Ascending aorta (tissue), 2 donors: ENCODE results near the gene SORCS2. TPM values are rescaled to one million over a fixed set of nuclear protein-coding genes. Genes with fewer than 3 reads are reported as not detected.

Experiments
- DNase-seq, 2 donors: peaks; one replicate each; pipeline ENCODE4 v3.0.0-alpha.2; 2019; ENCODE audit warnings: low spot score in 2 of 2
- H3K27ac ChIP-seq, 2 donors: fragments of 200-600 bp; sonication (generic); one replicate each; pipeline ENCODE4 v1.5.1; 2016 to 2017; ENCODE audit warnings: mild to moderate bottlenecking in 1 of 2
- H3K27me3 ChIP-seq: fragments of 200-600 bp; sonication (generic); one replicate; pipeline ENCODE4 v1.5.1; 2017
- H3K36me3 ChIP-seq, 2 donors: fragments of 200-600 bp; sonication (generic); one replicate each; pipeline ENCODE4 v1.5.1; 2016
- H3K4me1 ChIP-seq, 2 donors: fragments of 200-600 bp; sonication (generic); one replicate each; pipeline ENCODE4 v1.5.1; 2016 to 2017; ENCODE audit warnings: mild to moderate bottlenecking in 1 of 2
- H3K4me3 ChIP-seq, 2 donors: fragments of 200-600 bp; sonication (generic); one replicate each; pipeline ENCODE4 v1.5.1; 2016 to 2017; ENCODE audit warnings: mild to moderate bottlenecking in 1 of 2
- H3K9me3 ChIP-seq, 2 donors: fragments of 200-600 bp; sonication (generic); one replicate each; pipeline ENCODE4 v1.5.1; 2016
- intact Hi-C: fragments of 100-400 bp; cut with DNase I; formaldehyde crosslinking; loops from one replicate; pipeline ENCODE4 v1.15.1; 2023
- total RNA-seq: library from RNA; depleted of rRNA; stranded (reverse); fragments of >200 nt; gene quantifications from one replicate; pipeline ENCODE4 v1.1.0, GENCODE V29; 2016
- TF ChIP-seq, protein P1 (sequence below), 3 experiments: fragments of 200-600 bp in 2 of 3; fragments of 450-650 bp in 1 of 3; sonication (generic) in 2 of 3; IDR thresholded peaks; one replicate each; pipeline ENCODE4 v1.5.1; 2016 to 2019; ENCODE audit warnings: antibody characterized with exemption in 3 of 3, mild to moderate bottlenecking in 1 of 3, moderate library complexity in 1 of 3

The SORCS2 gene
- total RNA-seq, 1 donor from 2014 or later, result 0.32 TPM

DNA sequence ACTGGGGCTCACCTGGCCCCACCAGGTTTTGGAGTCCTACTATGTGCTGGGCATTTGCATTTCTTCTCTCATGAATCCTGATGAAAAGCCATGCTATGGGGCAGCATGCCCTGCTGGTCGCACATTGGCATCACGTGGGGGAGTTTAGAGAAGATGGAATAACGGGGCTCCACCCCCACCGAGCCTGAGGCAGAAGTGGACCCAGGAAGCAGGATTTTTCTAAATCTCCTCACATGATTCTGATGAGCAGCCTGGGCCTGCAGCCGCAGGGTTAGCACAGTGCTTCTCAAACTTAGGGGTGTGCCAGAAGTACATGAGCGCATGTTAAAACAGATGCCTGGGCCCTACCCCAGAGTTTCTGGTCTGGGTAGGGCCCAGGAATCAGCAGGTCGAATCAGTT is 4.6 kb upstream of the SORCS2 start:
- DNase-seq, result no peak
- intact Hi-C loops, result no loop called here
- Histone ChIP-seq H3K9me3 (no peaks in the 10 kb centered on the region), H3K4me1 (peaks cover 3 to 4% of the 10 kb centered on the region in 2 donors), H3K27ac (no peak overlapping the region), H3K27me3 (peaks cover 11% of the 10 kb centered on the region), H3K36me3 (no peaks in the 10 kb centered on the region), H3K4me3 (no peak overlapping the region)
- TF ChIP-seq, protein P1, sequence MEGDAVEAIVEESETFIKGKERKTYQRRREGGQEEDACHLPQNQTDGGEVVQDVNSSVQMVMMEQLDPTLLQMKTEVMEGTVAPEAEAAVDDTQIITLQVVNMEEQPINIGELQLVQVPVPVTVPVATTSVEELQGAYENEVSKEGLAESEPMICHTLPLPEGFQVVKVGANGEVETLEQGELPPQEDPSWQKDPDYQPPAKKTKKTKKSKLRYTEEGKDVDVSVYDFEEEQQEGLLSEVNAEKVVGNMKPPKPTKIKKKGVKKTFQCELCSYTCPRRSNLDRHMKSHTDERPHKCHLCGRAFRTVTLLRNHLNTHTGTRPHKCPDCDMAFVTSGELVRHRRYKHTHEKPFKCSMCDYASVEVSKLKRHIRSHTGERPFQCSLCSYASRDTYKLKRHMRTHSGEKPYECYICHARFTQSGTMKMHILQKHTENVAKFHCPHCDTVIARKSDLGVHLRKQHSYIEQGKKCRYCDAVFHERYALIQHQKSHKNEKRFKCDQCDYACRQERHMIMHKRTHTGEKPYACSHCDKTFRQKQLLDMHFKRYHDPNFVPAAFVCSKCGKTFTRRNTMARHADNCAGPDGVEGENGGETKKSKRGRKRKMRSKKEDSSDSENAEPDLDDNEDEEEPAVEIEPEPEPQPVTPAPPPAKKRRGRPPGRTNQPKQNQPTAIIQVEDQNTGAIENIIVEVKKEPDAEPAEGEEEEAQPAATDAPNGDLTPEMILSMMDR (IDR thresholded peaks at IDR 0.05), result no peak

DNA sequence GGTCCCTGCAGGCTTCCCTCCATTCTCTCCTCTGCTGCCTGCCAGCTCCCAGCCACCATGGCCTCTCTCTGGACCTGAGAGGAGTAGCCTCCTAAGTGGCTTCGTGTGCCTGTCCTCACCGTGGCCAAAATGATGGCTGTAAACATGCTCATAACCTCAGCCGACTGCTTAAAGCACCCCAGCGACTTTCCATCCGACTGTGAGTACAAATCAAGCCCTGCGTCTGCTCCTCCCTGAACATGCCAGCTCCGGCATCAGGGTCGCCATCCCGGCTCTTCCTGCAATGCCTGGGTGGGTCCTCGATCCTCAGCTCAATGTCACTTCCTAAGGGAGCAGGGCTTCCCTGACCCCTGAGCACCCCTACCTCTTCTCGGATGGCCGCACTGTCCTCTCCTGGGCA is 3.3 kb upstream of the SORCS2 start:
- Histone ChIP-seq H3K4me3 (no peak overlapping the region), H3K27me3 (peaks cover 24% of the 10 kb centered on the region)
- no peak for DNase-seq

DNA sequence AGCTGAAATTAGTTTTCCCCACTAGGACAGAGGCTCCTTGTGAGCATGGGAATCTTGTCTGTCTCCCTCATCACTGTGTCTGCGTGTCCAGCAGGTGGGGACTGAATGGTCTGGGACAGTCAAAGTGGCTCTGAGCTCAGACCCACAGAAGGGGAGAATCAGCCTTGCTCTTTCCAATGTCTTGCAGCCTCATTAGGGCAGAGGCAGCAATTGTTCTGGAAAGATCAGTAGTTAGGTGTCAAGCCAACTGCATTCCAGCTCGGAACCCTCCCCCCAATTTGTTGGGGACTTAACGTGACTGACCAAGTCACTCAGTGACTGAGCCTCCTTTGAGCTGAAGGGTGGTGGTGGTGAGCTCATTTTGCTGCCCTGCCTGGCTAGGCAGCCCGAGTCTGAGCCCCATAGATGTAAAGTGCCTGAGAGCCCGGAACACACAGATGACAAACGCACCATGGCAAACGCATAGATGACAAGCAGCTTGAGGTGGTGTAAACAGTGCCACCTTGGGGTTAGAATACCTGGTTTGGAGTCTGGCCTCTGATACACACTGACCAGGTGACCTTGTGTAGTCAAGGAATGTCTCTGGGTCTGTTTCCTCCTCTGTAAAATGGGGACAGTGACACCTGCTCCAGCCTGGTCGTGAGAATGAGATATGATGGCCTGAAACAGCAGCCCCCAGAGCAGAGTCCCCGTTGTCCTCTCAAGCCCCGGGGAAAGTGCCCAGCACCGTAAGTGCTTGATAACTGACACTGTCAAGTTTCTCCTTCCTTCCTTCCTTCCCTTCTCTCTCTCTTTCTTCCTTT is 2.7 kb upstream of the SORCS2 start:
- Histone ChIP-seq H3K27me3 (peaks cover 24% of the 10 kb centered on the region), H3K4me3 (no peak overlapping the region), H3K9me3 (no peaks in the 10 kb centered on the region), H3K27ac (no peak overlapping the region), H3K4me1 (peaks cover 6 to 12% of the 10 kb centered on the region in 2 donors), H3K36me3 (no peaks in the 10 kb centered on the region)
- TF ChIP-seq, protein P1 (IDR thresholded peaks at IDR 0.05), result no peak
- peak in 1 of 2 donors; percentile 47 for DNase-seq
- intact Hi-C loops, result loop anchor here (5.0 kb wide), 2 partner anchors 87 to 613 kb away; no protein-coding TSS in a partner anchor

More for the DNA sequence above, 3.3 kb upstream of the SORCS2 start:
- TF ChIP-seq, protein P1 (IDR thresholded peaks at IDR 0.05), result no peak
- Histone ChIP-seq H3K27ac (no peak overlapping the region), H3K36me3 (no peaks in the 10 kb centered on the region), H3K4me1 (peaks cover 6 to 12% of the 10 kb centered on the region in 2 donors), H3K9me3 (no peaks in the 10 kb centered on the region)
- intact Hi-C loops, result no loop called here

- H3K27ac ChIP-seq, result no peak overlapping the region
- peaks cover 24% of the 10 kb centered on the region for H3K27me3 ChIP-seq
- no peak overlapping the region for H3K4me3 ChIP-seq
- no peaks in the 10 kb centered on the region for H3K36me3 ChIP-seq
- TF ChIP-seq, protein P1 (IDR thresholded peaks at IDR 0.05), result no peak
- no peaks in the 10 kb centered on the region for H3K9me3 ChIP-seq
- DNase-seq, result no peak
- intact Hi-C loops, result loop anchor here (5.0 kb wide), 2 partner anchors 88 to 612 kb away; no protein-coding TSS in a partner anchor
- H3K4me1 ChIP-seq, result peaks cover 6 to 12% of the 10 kb centered on the region in 2 donors
Measured at GRCh38 chr4:7190278-7190594, 2.1 kb upstream of the SORCS2 start.

DNA sequence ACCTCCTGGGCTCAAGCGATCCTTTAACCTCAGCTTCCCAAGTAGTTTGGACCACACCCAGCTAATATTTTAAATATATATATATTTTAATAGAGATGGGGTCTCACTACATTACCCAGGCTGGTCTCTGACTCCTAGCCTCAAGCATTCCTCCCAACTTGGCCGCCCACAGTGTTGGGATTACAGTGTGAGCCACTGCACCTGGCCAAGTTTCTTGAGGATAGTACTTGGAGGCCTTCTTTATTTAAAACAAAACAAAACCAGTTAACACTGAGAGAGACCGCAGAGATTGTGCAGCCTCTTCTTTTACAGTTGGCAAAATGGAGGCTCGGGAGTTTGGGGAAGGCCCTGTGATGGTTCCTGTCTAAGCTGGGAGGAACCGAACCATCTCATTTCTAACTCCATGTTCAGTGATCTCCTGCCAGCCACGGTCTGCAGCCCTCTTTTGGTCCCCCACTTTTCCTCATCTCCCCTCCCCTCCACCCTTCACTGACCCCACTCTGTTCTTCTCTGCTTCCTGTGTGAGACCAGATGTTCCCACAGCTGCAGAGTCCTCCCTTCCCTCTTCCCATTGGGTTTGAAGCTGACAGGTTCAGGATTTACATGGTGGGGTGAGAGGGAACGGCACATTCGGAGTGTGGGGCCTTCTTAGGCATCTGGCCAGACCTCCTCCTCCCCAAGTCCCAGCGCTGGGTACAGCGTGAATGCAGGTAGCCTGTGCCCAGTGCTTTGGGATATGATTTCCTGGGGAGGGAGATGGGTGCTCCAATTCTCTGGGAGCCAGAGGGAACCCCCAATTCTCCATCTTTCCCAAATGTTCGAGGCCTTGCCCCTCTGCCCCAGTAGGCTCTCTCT is 1.4 kb upstream of the SORCS2 start:
- H3K4me3 ChIP-seq, result no peak overlapping the region
- peak in 1 of 2 donors; percentile 44 for DNase-seq

More for the DNA sequence above, 1.4 kb upstream of the SORCS2 start:
- peaks cover 24% of the 10 kb centered on the region for H3K27me3 ChIP-seq
- intact Hi-C loops, result loop anchor here (5.0 kb wide), 2 partner anchors 89 to 611 kb away; no protein-coding TSS in a partner anchor
- TF ChIP-seq, protein P1 (IDR thresholded peaks at IDR 0.05), result no peak
- no peaks in the 10 kb centered on the region for H3K9me3 ChIP-seq
- H3K27ac ChIP-seq, result no peak overlapping the region
- H3K4me1 ChIP-seq, result peaks cover 6 to 12% of the 10 kb centered on the region in 2 donors
- H3K36me3 ChIP-seq, result no peaks in the 10 kb centered on the region
